ENCODE measurements around the gene DNAH8.

DNAH8 gene

DNA sequence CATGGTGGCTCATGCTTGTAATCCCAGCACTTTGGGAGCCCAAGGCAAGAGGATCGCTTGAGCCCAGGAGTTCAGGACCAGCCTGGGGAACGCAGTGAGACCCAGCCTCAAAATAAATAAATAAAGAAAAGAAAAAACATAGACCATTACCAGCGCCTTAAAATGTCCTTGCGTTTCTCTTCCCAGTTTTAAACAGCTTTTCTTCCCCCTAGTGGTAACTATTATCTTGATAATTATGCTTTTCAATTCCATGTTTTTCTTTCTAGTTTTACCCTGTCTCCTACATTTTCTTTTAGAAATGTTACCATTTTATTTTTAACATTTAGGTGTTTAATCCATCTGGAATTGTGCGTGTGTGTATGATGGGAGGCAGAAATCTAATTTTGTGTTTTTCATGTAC is 24.4 kb downstream of the DNAH8 start:
- ATAC-seq (replicated peaks), result no peak
- Mint-ChIP-seq H3K9me3 (no peaks in the 10 kb centered on the region), H3K4me3 (no peak overlapping the region), H3K27me3 (peaks cover 38 to 39% of the 10 kb centered on the region in 2 donors), H3K27ac (no peak overlapping the region), H3K4me1 (ENCODE audit: low read depth in 2 of 2) (no peaks in the 10 kb centered on the region), H3K36me3 (ENCODE audit: insufficient read depth) (peaks cover 2% of the 10 kb centered on the region)
- no peak for DNase-seq

DNA sequence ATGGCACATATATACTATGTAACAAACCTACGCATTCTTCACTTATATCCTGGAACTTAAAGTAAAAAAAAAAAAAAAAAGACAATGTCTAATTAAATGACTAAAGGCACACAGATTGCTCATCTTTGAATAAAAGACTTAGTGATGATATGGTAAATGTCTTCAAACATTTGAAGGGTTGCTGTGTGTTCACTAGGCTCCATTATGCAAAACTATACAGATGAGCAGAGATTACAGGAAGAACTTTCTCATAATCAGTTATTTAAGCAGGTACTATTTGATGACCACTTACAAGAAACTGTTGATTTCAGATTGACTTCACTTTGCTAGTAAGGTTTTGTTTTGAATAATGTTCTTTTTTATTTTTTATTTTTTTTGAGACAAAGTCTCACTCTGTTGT is 34.4 kb downstream of the DNAH8 start:
- H3K4me3 Mint-ChIP-seq, result no peak overlapping the region
- H3K27ac Mint-ChIP-seq, result no peak overlapping the region
- no peaks in the 10 kb centered on the region for H3K4me1 Mint-ChIP-seq (ENCODE audit: low read depth in 2 of 2)
- DNase-seq (no peak), ATAC-seq (replicated peaks) (no peak)
- H3K36me3 Mint-ChIP-seq (ENCODE audit: insufficient read depth), result peaks cover 2% of the 10 kb centered on the region
- peaks cover 21 to 39% of the 10 kb centered on the region in 2 donors for H3K27me3 Mint-ChIP-seq
- H3K9me3 Mint-ChIP-seq, result no peaks in the 10 kb centered on the region

DNA sequence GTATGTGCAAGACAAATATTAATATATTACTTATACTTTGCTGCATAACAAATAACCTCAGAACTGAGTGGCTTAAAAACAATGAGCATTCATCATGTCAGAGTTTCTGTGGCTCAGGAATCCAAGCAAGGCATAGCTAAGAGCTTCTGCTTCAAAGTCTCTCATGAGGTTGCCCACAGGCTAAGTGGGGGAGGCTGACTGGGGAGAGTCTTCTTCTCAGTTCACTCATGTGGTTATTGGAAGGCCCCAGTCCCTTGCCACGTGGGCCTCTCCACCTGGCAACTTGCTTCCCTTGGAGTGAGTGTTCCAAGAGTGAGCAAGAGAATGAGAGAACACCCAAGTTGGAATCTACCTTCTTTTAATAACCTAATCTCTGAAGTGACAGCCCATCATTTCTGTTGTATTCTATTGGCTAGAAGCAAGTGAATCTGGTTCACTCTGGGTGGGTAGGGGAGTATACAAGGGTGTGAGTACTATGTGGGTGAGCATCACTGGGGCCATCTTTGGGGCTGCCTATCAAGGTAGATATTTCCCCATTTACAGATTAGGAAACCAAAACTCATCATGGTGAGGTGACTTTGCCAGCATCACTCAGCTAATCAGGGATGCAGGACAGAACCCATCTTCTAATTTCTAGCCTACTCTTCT is 36.0 kb downstream of the DNAH8 start:
- Mint-ChIP-seq H3K4me1 (ENCODE audit: low read depth in 2 of 2) (no peaks in the 10 kb centered on the region), H3K27me3 (peaks cover 9 to 23% of the 10 kb centered on the region in 2 donors), H3K27ac (no peak overlapping the region), H3K36me3 (ENCODE audit: insufficient read depth) (peaks cover 2% of the 10 kb centered on the region), H3K4me3 (no peak overlapping the region), H3K9me3 (no peaks in the 10 kb centered on the region)
- DNase-seq, result no peak
- ATAC-seq (replicated peaks), result no peak

DNA sequence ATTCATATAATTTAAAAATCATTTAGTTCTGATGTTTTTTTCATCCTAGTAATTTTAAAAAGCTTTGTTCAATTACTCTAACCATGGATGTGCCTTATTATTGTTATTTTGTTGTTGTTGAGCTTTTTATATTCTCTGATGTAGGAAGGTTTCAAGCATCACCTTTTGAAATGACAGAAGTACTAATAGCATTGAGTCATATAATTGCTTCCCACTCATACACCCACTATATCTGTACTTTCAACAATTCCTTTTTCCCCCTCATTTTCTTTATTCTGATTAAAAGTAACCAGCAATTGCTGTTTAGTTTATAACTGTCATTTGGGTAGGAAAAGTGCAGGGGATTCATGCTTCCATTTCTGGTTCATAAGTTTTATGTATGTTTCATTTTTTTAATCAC is 38.6 kb downstream of the DNAH8 start:
- Mint-ChIP-seq H3K27ac (no peak overlapping the region), H3K36me3 (ENCODE audit: insufficient read depth) (no peaks in the 10 kb centered on the region), H3K9me3 (no peaks in the 10 kb centered on the region), H3K4me1 (ENCODE audit: low read depth in 2 of 2) (no peaks in the 10 kb centered on the region), H3K4me3 (no peak overlapping the region), H3K27me3 (peaks cover 6 to 8% of the 10 kb centered on the region in 2 donors)
- no peak for DNase-seq
- ATAC-seq (replicated peaks), result no peak

DNA sequence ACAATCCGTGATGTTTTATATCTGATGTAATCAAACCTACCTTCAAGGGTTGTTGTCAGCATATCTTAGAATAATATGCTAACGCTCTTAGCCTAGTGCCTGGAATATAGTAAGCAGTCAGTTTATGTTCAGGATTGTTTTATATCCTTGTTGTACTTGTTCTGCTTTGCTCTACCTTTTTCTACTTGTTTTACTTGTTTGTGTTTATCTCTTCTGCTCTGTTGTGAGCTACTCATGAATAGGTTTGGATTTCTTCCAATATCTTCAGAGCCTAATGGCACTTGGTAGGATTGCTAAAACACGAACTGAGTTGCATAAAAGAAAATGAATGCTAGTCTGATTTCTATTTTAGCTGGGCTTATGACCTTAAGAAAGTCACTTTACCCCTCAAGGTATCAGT is 40.1 kb downstream of the DNAH8 start:
- Mint-ChIP-seq H3K36me3 (ENCODE audit: insufficient read depth) (no peaks in the 10 kb centered on the region), H3K9me3 (no peaks in the 10 kb centered on the region), H3K4me3 (no peak overlapping the region), H3K27ac (no peak overlapping the region), H3K27me3 (no peaks in the 10 kb centered on the region), H3K4me1 (ENCODE audit: low read depth in 2 of 2) (no peaks in the 10 kb centered on the region)
- no peak for DNase-seq
- ATAC-seq (replicated peaks), result no peak

DNA sequence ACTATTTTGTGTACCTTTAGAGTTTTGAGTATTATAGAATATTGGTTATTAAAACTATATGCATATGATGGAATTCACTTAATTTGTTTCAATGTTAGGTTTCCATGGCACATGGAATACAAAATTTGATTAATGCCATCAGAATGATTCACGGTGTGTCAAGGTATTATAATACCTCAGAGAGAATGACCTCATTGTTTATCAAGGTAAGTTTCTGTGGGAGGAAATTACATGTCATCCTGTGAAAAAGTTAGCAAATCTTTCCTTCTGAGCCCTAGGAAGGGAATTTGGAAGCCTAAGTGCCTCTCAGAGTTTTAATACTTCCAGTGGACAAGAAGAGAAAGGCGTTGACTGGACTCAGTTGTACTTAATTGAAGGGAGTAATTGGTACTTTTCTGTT is 40.8 kb downstream of the DNAH8 start:
- no peaks in the 10 kb centered on the region for H3K4me1 Mint-ChIP-seq (ENCODE audit: low read depth in 2 of 2)
- DNase-seq (no peak), ATAC-seq (replicated peaks) (no peak)
- H3K36me3 Mint-ChIP-seq (ENCODE audit: insufficient read depth), result no peaks in the 10 kb centered on the region
- no peaks in the 10 kb centered on the region for H3K9me3 Mint-ChIP-seq
- no peak overlapping the region for H3K27ac Mint-ChIP-seq
- no peaks in the 10 kb centered on the region for H3K27me3 Mint-ChIP-seq
- no peak overlapping the region for H3K4me3 Mint-ChIP-seq

DNA sequence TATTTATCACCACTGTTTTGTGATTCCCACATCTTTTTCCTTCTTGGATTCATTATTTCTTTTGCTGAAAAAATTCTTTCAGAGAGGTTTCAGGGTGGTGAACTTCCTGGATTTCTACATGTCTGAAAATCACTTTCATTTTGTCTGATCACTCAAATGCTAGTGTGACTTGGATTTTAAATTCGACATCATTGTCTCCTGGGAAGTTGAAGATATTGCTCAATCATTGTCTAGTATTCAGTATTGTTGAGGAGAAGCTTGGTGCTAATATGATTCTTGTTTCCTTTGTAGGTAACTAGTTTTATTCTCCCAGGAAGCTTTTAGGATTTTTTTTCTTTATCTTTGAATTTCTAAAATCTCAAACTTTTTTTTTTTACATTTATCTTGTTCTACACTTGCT is 45.0 kb downstream of the DNAH8 start:
- DNase-seq (no peak), ATAC-seq (replicated peaks) (no peak)
- Mint-ChIP-seq H3K9me3 (no peaks in the 10 kb centered on the region), H3K27me3 (peaks cover 15 to 16% of the 10 kb centered on the region in 2 donors), H3K27ac (no peak overlapping the region), H3K36me3 (ENCODE audit: insufficient read depth) (no peaks in the 10 kb centered on the region), H3K4me1 (ENCODE audit: low read depth in 2 of 2) (no peaks in the 10 kb centered on the region), H3K4me3 (no peak overlapping the region)

DNA sequence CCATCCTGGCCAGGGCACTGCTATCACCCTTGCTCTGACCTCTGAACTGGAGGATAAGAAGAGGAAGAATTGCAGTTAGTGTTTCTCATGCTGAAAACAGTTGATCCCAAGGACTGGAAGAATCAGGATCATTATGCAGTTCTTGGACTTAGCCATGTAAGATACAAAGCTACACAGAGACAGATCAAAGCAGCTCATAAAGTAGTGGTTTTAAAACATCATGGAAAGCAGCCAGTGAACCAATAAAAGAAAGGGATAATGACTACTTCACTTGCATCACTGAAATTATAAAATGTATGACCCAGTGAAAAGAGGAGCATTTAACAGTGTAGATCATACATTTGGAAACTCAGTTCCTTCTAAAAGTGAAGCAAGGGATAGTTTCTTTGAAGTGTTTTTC is 47.7 kb downstream of the DNAH8 start:
- ATAC-seq (replicated peaks) (no peak), DNase-seq (no peak)
- Mint-ChIP-seq H3K36me3 (ENCODE audit: insufficient read depth) (no peaks in the 10 kb centered on the region), H3K9me3 (no peaks in the 10 kb centered on the region), H3K4me1 (ENCODE audit: low read depth in 2 of 2) (no peaks in the 10 kb centered on the region), H3K27me3 (peaks cover 15 to 16% of the 10 kb centered on the region in 2 donors), H3K4me3 (no peak overlapping the region), H3K27ac (no peak overlapping the region)

DNA sequence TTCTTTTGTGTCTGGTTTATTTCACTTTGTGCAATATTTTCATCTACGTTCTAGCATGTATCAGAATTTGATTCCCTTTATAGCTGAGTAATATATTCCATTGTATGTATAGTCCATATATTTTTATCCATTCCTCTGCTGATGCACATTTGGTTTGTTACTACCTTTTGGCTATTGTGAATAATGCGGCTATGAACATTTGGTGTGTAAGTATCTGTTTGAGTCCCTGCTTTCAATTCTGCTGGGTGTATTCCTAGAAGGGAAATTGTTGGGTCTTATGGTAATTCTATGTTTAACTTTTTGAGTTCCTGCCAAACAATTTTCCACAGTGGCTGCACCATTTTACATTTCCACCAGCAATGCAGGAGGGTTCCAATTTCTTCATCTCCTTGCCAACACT is 52.4 kb downstream of the DNAH8 start:
- no peak for DNase-seq
- Mint-ChIP-seq H3K4me1 (ENCODE audit: low read depth in 2 of 2) (no peaks in the 10 kb centered on the region), H3K36me3 (ENCODE audit: insufficient read depth) (no peaks in the 10 kb centered on the region), H3K9me3 (no peaks in the 10 kb centered on the region), H3K4me3 (no peak overlapping the region), H3K27ac (no peak overlapping the region), H3K27me3 (peaks cover 8 to 16% of the 10 kb centered on the region in 2 donors)
- no peak for ATAC-seq (replicated peaks)

DNA sequence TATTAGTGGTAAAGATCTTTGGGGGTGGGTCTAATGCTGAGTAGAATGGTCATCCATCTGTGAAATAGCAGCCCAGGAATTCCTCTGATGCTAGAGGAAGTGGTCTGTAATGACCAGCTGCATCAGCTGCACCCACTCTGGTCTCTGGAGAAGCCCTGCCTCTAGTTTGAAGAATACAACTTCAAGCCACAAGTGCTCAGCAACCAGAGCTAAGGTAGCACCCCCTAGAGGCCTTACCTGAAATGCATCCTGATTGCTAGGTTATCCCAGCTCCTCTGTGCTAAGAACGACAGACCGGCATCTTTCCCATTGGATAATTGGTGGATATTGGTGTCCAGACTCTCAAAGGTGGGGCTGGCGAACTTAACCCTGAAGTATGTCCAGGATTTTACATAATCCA is 58.2 kb downstream of the DNAH8 start:
- Mint-ChIP-seq H3K9me3 (no peaks in the 10 kb centered on the region), H3K27me3 (peaks cover 14 to 16% of the 10 kb centered on the region in 2 donors), H3K4me1 (ENCODE audit: low read depth in 2 of 2) (peaks cover 0 to 3% of the 10 kb centered on the region in 2 donors), H3K27ac (no peak overlapping the region), H3K4me3 (no peak overlapping the region), H3K36me3 (ENCODE audit: insufficient read depth) (no peaks in the 10 kb centered on the region)
- ATAC-seq (replicated peaks), result no peak
- DNase-seq, result peak; percentile 4 to 12 (median 12)

DNA sequence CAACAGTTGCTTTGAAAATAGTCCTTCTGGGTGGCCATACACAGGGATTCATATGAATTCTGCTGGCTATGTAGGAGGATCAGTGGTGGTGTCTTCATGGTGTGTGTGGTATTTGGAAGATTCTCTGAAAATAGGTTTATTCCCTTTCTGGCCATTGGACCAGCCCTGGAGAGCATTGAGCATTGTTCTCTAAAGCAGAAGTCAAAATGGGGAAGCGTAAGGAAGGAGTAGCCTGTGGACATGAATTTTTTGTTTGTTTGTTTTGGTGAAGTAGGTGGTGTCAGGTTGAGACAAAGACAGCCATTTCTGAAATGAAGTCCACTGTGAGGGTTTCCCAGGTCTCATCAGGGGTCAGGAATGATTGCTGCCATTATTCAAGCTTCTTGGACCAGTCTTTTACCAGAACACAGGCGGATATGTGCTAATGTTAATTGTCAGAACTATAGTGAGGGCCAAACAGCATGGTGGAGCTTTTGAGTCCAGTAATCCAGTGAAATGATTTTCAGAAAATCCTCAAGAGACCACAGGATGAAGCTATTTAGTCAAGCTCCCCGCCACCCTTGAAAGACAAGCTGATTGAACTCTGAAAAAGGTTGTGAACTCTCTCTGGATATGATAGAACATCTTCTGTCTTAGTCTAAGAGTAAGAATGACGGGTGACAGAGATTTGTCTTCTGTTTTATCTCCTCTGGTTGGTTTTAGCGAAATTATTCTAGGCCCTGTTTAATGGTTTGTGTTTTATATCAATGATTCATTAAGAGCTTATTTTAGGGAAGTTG is 60.0 kb downstream of the DNAH8 start:
- H3K4me3 Mint-ChIP-seq, result no peak overlapping the region
- no peaks in the 10 kb centered on the region for H3K9me3 Mint-ChIP-seq
- H3K27ac Mint-ChIP-seq, result no peak overlapping the region
- peaks cover 0 to 3% of the 10 kb centered on the region in 2 donors for H3K4me1 Mint-ChIP-seq (ENCODE audit: low read depth in 2 of 2)
- no peaks in the 10 kb centered on the region for H3K36me3 Mint-ChIP-seq (ENCODE audit: insufficient read depth)
- ATAC-seq (replicated peaks), result no peak
- H3K27me3 Mint-ChIP-seq, result peaks cover 15 to 16% of the 10 kb centered on the region in 2 donors
- no peak for DNase-seq

DNA sequence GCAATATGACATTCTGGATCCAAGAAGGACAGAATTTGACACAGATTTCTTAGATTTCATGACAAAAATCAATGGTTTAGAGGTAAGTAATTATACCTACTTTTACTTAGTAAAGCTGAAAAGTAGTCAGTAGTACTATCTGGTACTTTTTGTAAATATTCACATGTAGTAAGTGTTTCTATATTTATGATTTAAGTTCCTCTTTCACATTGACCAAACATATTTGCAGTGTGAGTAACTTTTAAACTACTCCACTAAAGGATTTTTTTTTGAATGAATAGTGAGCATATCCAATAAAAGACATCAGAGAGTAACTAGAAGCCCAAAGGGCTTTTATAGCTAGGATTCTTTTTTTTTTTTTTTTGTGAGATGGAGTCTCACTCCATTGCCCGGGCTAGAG is 60.8 kb downstream of the DNAH8 start:
- no peaks in the 10 kb centered on the region for H3K36me3 Mint-ChIP-seq (ENCODE audit: insufficient read depth)
- H3K9me3 Mint-ChIP-seq, result no peaks in the 10 kb centered on the region
- DNase-seq (no peak), ATAC-seq (replicated peaks) (no peak)
- peaks cover 16 to 20% of the 10 kb centered on the region in 2 donors for H3K27me3 Mint-ChIP-seq
- peaks cover 0 to 3% of the 10 kb centered on the region in 2 donors for H3K4me1 Mint-ChIP-seq (ENCODE audit: low read depth in 2 of 2)
- no peak overlapping the region for H3K4me3 Mint-ChIP-seq
- H3K27ac Mint-ChIP-seq, result no peak overlapping the region

DNA sequence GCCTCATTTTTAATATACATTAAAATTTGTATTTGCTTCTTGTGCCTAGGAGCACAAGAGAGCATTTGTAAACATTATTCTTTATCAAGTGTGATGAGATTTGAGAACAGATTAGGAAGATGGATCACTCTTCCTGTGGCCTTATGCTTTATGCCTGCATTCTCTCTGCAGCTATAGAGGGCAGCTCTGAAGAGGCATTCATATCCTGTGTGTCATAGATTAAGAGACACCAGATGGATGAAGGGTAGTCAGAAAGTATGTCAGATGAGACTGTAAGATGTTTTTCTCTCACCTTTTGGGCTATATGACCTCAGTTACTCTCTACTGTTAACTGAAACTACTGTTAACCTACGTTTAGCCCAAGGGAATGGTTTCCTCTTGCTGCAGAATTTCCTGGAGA is 61.4 kb downstream of the DNAH8 start:
- Mint-ChIP-seq H3K4me1 (ENCODE audit: low read depth in 2 of 2) (peaks cover 0 to 3% of the 10 kb centered on the region in 2 donors), H3K27me3 (peaks cover 16 to 20% of the 10 kb centered on the region in 2 donors), H3K36me3 (ENCODE audit: insufficient read depth) (no peaks in the 10 kb centered on the region), H3K27ac (no peak overlapping the region), H3K9me3 (no peaks in the 10 kb centered on the region), H3K4me3 (no peak overlapping the region)
- DNase-seq, result no peak
- ATAC-seq (replicated peaks), result no peak

DNA sequence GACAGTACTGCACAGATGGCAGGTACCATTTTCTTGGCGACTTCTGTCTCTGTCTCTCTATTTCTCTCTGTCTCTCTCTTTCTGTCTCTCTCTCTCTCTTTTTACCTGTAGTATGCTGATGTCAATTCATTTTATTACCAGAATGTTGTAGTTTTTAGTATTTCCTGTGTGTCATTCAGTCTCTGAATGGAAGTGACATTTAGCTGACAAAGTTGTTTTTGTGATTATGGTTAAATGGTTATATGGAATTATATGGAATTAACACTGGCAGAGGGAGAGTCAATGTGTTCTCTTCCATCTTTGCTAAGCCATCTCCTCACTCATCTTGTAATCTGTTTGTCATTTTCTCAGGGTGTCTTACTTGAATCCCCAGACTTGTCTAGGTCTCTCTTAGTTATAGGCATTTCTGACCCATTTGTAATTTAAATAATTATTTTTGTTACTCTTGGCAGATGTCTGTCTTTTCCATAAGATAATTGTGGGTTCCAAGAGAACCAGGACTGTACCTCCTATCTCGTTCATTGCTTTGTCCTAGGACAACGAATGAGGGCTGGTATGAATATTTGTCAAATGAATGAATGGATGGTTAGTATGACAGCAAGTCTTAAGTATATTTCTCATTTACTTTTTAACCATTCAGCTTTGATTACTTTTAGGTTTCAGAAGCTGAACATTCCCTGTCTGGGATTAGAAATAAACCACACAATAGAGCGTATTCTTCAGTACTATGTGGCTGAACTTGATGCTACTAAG is 64.4 kb downstream of the DNAH8 start:
- DNase-seq (no peak), ATAC-seq (replicated peaks) (no peak)
- Mint-ChIP-seq H3K36me3 (ENCODE audit: insufficient read depth) (no peaks in the 10 kb centered on the region), H3K4me1 (ENCODE audit: low read depth in 2 of 2) (no peaks in the 10 kb centered on the region), H3K9me3 (no peaks in the 10 kb centered on the region), H3K4me3 (no peak overlapping the region), H3K27ac (no peak overlapping the region), H3K27me3 (peaks cover 5 to 20% of the 10 kb centered on the region in 2 donors)

All from effector memory CD8-positive, alpha-beta T cell (primary cell).